ENCODE data around the gene IGFBP2.

The IGFBP2 gene

GRCh38 chr2:216711348-216711747 is 78.1 kb downstream of the IGFBP2 start:
- Mint-ChIP-seq H3K36me3 (ENCODE audit: low read depth) (no peaks in the 10 kb centered on the region), H3K9me3 (peaks cover 9% of the 10 kb centered on the region), H3K27me3 (ENCODE audit: low read depth) (no peaks in the 10 kb centered on the region), H3K4me1 (peaks cover 54% of the 10 kb centered on the region), H3K27ac (peak overlapping the region; percentile 88 to 98 (median 97)), H3K4me3 (no peak overlapping the region)
- no peak for TF ChIP-seq CTCF (IDR thresholded peaks at IDR 0.05; ENCODE audit: unreplicated experiment in 3 of 3)

DNA sequence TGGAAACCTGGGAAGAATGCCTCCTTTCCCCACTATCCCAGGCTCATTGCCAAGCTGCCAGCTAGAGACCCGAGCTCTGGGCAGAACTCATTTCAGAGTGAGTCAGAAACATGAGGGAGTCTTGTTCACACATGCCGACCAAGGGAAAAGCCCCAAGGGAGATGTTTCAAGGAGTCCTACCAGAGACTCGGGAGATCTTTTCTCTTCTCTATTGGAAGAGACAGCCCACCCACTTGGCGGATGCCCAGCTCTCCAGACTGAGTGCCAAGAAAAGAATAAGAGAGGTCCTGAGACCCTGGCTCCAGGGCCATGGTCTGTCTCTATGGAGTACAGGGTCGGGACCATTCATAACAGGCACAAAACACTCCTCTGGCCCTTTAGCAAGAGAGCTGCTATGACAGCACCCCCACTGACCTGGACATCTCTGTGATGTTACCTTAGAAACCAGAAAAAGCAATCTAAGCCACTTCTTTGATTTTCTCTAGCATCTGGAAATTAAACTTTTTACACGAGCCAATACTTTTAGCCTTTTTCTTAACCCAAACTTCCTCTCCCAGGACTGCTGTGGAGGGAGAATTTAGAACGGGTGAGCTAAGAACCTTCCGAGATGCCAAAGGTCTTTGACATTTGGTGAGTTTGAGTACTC is 80.6 kb downstream of the IGFBP2 start:
- Mint-ChIP-seq H3K9me3 (peaks cover 5% of the 10 kb centered on the region), H3K27ac (peak overlapping the region in 2 of 3 experiments; percentile 85 to 94), H3K4me1 (peaks cover 66% of the 10 kb centered on the region)

More for the DNA sequence above, 80.6 kb downstream of the IGFBP2 start:
- no peak for TF ChIP-seq CTCF (IDR thresholded peaks at IDR 0.05; ENCODE audit: unreplicated experiment in 3 of 3)
- Mint-ChIP-seq H3K27me3 (ENCODE audit: low read depth) (no peaks in the 10 kb centered on the region), H3K36me3 (ENCODE audit: low read depth) (no peaks in the 10 kb centered on the region), H3K4me3 (peak overlapping the region in 1 of 3 experiments; percentile 4)

Data from nephron (organoid).